GM20431 (cell line): Measurements from ENCODE around the gene PDE6C.

Experiments
- in situ Hi-C: fragments of 300-500 bp; cut with MseI, MboI; formaldehyde crosslinking; loops from one replicate; pipeline ENCODE4 v1.15.0; 2020; ENCODE audit warnings: low sequenced_read_pairs; ENCODE audit not compliant: unreplicated experiment

PDE6C gene

GRCh38 chr10:93612311-93612710 lies at the start of gene PDE6C:
PDE6C (plus strand) TSS chr10:93612537; CDS start chr10:93612726, 189 bp downstream.
- in situ Hi-C loops = no loop called here

- in situ Hi-C loops = no loop called here
Observed at GRCh38 chr10:93565446-93565845, 46.9 kb upstream of the PDE6C start.

- in situ Hi-C loops = no loop called here
Observed at GRCh38 chr10:93566435-93567276, 45.7 kb upstream of the PDE6C start, which contains the start of gene FFAR4. FFAR4 (plus strand) TSS chr10:93566665; CDS start chr10:93566721, 56 bp downstream.

- in situ Hi-C loops = no loop called here
Observed at GRCh38 chr10:93567277-93568104, 44.8 kb upstream of the PDE6C start.

GRCh38 chr10:93568105-93568390 lies 44.3 kb upstream of the PDE6C start:
- in situ Hi-C loops = no loop called here

GRCh38 chr10:93570383-93570782 lies 42.0 kb upstream of the PDE6C start:
- in situ Hi-C loops = no loop called here

- in situ Hi-C loops = no loop called here
Observed at GRCh38 chr10:93572606-93573005, 39.7 kb upstream of the PDE6C start.

GRCh38 chr10:93573051-93573909 lies 39.1 kb upstream of the PDE6C start:
- in situ Hi-C loops = no loop called here

GRCh38 chr10:93573924-93574323 lies 38.4 kb upstream of the PDE6C start:
- in situ Hi-C loops = no loop called here

GRCh38 chr10:93576888-93577287 lies 35.4 kb upstream of the PDE6C start:
- in situ Hi-C loops = no loop called here

GRCh38 chr10:93577565-93577964 lies 34.8 kb upstream of the PDE6C start:
- in situ Hi-C loops = no loop called here

- in situ Hi-C loops = no loop called here
Observed at GRCh38 chr10:93579089-93579488, 33.2 kb upstream of the PDE6C start.

GRCh38 chr10:93579985-93580711 lies 32.2 kb upstream of the PDE6C start:
- in situ Hi-C loops = no loop called here

GRCh38 chr10:93580828-93581227 lies 31.5 kb upstream of the PDE6C start:
- in situ Hi-C loops = no loop called here

- in situ Hi-C loops = no loop called here
Observed at GRCh38 chr10:93584445-93584844, 27.9 kb upstream of the PDE6C start.

- in situ Hi-C loops = no loop called here
Observed at GRCh38 chr10:93589648-93590562, 22.4 kb upstream of the PDE6C start.

GRCh38 chr10:93590638-93591037 lies 21.7 kb upstream of the PDE6C start:
- in situ Hi-C loops = no loop called here

GRCh38 chr10:93591065-93591808 lies 21.1 kb upstream of the PDE6C start:
- in situ Hi-C loops = no loop called here
